CD4-positive, alpha-beta T cell treated with Interferon alpha-2 for 1 hour (primary cell): ENCODE data around the gene OGA.

ENCODE experiments used
- DNase-seq, 2 donors: peaks; one replicate each; pipeline ENCODE4 v3.0.0-alpha.2; 2020 to 2022

OGA gene

DNA sequence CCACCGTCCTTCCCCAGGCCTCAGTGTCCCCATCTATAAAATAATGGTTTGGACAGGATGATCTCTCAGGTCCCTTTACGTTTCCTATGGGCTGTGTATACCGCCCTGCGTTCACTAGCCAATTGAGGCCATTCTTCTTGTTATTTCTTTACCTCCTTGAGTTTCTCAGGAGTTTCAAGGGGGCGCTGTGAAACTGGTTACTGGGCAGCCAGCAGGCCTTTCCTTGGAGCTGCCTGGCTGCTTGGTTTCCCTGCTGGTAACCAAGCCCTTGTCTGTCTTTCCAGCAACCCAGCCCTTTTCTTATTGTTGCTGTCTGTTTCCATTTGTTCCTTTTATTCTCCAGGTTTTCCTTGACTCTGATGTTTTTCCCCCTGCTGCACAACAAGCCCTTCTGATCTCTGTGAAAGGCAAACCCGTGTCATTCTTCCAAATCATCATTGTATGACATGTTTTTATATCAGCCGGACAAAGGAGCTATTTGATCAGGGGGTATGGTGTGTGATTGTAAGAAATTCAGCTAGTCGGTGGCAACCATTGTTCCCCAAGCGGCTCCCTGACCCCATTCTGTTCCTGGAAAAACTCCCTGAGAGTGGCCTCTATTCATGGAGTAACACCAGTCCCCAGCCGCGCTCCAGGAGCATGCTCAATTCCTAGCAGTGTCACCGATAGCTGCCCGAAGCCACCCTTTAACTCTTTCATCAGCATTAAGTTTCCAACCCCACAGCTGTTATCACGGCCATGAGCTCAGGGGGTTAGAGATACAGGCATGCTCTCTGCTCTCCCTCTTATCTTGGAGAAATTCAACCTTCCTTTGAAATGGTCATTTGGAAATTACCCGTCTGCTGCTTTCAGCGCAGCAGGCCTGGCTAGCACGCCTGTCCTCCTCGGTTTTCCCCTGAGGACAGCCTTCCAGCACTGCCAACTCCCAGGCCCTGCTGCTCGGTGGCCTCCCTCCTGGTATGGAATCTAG is 68.9 kb downstream of the OGA start:
- no peak for DNase-seq

DNA sequence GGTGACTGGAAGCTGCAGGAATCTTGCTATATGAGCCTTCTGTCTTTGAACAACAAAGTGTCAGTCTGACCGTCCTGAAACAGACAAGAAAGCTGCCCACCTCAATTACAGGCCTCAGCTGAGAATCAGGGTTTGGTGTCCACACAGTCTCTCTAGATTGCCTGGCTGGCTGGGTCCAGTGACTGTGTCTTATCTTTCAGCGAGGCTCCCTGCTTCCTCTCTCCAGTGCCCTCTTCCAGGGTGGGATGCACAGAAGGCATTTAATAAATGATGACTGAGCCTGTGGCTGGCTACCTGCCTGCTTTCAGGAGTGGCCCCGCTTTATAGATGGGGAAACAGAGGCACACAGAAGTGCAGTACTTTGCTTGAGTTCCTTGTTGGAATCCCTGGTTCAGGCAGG is 69.7 kb downstream of the OGA start:
- DNase-seq = no peak

DNA sequence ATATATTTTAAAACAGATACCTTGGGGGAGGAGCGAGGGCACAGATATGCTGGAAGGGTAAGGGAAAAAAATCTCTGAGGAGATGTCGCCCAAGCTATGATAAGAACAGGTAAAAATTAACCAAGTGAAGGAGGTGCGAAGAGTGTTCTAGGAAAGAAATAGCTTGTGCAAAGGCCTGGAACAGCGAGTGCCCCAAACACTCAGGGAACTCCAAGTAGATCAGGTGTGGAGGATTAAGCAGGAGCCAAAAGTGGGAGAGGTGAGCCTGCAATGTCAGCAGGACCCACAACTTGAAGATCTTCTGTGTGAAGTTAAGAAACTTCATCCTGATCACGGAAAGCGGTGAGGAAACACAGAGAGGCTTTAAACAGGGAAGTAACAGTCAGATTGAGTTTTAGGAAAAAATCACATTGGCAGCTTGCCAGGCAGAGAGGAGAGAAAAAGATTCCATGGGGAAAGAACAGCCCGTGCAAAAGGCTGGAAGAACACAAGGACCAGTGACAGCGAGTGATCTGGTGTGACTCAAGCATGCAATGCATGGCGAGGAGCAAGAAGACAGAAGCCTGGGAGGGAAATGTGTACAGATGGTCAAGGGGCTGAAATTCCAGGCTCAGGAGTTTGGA is 73.1 kb downstream of the OGA start:
- no peak for DNase-seq

DNA sequence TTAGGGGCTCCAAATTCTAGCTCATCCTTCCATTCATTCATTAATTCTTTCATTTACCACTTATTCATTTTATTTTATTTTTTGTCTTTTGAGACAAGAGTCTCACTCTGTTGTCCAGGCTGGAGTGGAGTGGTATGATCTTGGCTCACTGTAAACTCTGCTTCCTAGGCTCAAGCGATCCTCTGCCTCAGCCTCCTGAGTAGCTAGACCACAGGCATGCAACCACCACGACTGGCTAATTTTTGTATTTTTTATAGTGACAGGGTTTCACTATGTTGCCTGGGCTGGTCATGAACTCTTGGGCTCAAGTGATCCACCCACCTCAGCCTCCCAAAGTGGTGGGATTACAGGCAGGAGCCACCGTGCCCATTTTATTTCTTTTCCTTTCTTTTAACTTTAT is 74.0 kb downstream of the OGA start:
- no peak for DNase-seq

DNA sequence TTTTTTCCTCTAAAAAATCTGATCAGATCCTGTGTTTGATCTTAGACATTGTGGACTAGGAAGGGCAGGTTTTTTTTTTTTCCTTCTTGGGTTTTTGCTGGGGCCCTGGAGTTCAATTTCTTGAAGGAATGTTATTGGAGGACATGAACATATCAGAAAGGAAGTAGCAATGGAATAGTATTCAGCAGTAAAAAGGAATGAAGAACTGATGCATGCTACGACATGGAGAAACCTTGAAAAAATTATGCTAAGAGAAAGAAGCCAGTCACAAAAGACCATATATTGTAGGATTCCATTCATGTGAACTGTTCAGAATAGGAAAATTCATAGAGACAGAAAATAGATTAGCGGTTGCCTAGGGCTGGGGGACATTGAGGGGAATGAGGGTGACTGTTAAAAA is 76.3 kb downstream of the OGA start:
- DNase-seq = no peak

DNA sequence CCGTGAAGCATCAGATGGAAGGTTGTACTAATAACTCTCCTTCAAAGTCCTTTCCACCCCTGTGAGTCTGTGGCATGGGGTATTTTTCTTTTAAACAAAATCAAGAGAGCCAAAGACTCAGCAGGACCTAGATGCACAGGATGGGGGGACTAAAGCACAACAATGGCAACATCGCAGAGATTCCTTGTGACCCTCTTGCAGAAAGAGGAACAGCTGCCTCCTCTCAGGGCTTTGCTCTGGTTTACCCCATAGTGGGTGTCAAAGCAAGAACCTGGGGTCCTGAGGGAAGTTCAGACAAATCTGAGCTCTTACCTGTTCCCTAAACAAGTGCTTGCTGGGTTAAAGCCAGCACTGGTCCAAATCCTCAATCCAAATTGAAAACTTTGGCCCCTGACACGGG is 81.6 kb downstream of the OGA start:
- no peak for DNase-seq
